K562 (cell line): ENCODE results near the gene TBXAS1. TPM values are rescaled to one million over a fixed set of nuclear protein-coding genes. Genes with fewer than 3 reads are reported as not detected.

Experiments used
- DACH1 ChIP-seq: fragments of 450-650 bp; IDR thresholded peaks from 2 replicates; pipeline ENCODE4 v1.6.1; 2018; ENCODE audit not compliant: partially characterized antibody
- FOXA1 ChIP-seq: fragments of 450-650 bp; IDR thresholded peaks from 2 replicates; pipeline ENCODE4 v1.6.1; 2016; ENCODE audit warnings: mild to moderate bottlenecking, borderline replicate concordance
- GABPB2 ChIP-seq: fragments of 250-450 bp; sonication (Bioruptor Pico); conservative IDR thresholded peaks from 2 replicates; pipeline ENCODE4 v1.5.1; 2021; ENCODE audit warnings: mild to moderate bottlenecking
- LCOR ChIP-seq: sonication (generic); formaldehyde crosslinking; IDR thresholded peaks from 2 replicates; pipeline ENCODE4 v1.8.0; 2022; ENCODE audit warnings: mild to moderate bottlenecking, missing genetic modification reagents
- MAFK ChIP-seq: IDR thresholded peaks from 2 replicates; pipeline ENCODE4 v1.6.1; 2011; ENCODE audit warnings: low read length, improper control_type of control experiment
- NEUROD1 ChIP-seq: fragments of 150-350 bp; IDR thresholded peaks from 2 replicates; pipeline ENCODE4 v1.6.1; 2014; ENCODE audit warnings: borderline replicate concordance, low read length, low read depth; ENCODE audit not compliant: partially characterized antibody
- NR2F6 ChIP-seq: fragments of 450-650 bp; formaldehyde crosslinking; IDR thresholded peaks from 2 replicates; pipeline ENCODE4 v1.4.0; 2020; ENCODE audit warnings: mild to moderate bottlenecking
- SAFB ChIP-seq: fragments of 200-400 bp; formaldehyde crosslinking; IDR thresholded peaks from 2 replicates; pipeline ENCODE4 v1.6.1; 2017; ENCODE audit warnings: low read depth, low read length, borderline replicate concordance
- SLC30A9 ChIP-seq: fragments of 250-450 bp; sonication (Bioruptor Pico); IDR thresholded peaks from 2 replicates; pipeline ENCODE4 v1.8.0; 2022; ENCODE audit warnings: mild to moderate bottlenecking, moderate library complexity
- SMAD1 ChIP-seq: fragments of 150-350 bp; IDR thresholded peaks from 2 replicates; pipeline ENCODE4 v1.6.1; 2014; ENCODE audit warnings: low read length, low read depth; ENCODE audit not compliant: partially characterized antibody
- SMAD2 ChIP-seq: fragments of 150-350 bp; IDR thresholded peaks from 2 replicates; pipeline ENCODE4 v1.6.1; 2014; ENCODE audit warnings: low read depth, mild to moderate bottlenecking, low read length
- SREBF1 ChIP-seq: fragments of 150-350 bp; IDR thresholded peaks from 2 replicates; pipeline ENCODE4 v1.6.1; 2014; ENCODE audit warnings: antibody characterized with exemption, low read depth, low read length, borderline replicate concordance
- SRSF9 ChIP-seq: fragments of 200-400 bp; formaldehyde crosslinking; IDR thresholded peaks from 2 replicates; pipeline ENCODE4 v1.6.1; 2017; ENCODE audit warnings: low read depth, low read length, borderline replicate concordance
- ZNF696 ChIP-seq: fragments of 250-450 bp; sonication (Bioruptor Pico); conservative IDR thresholded peaks from 2 replicates; pipeline ENCODE4 v1.4.0; 2020; ENCODE audit warnings: mild to moderate bottlenecking, moderate library complexity
- polyA plus RNA-seq, 8 experiments: library from polyadenylated mRNA; depleted of rRNA in 4 of 8; stranded (reverse) in 5 of 8; unstranded in 3 of 8; fragments of >200 nt; fragmentation: Nextera tagmentation in 2 of 8; fragmentation: Illumina TruSeq in 1 of 8; extraction: Ambion mirVana in 2 of 8; extraction: Trizol in 1 of 8; gene quantifications; 2 replicates each; pipeline versions ENCODE4 v1.2.1 to v1.2.3, GENCODE V29; 2011 to 2014; ENCODE audit warnings: inconsistent platforms in 1 of 8, missing spikeins in 1 of 8
- total RNA-seq, 7 experiments: library from RNA; depleted of rRNA in 6 of 7; stranded (reverse); fragments of >200 nt in 6 of 7; fragmentation: Illumina TruSeq in 2 of 7; extraction: Trizol in 2 of 7; gene quantifications; 2 replicates each; pipeline versions ENCODE4 v1.2.1 to v1.2.3, GENCODE V29; 2011 to 2021; ENCODE audit warnings: low replicate concordance in 1 of 7
- TF ChIP-seq, protein P1 (sequence below): fragments of 450-650 bp; IDR thresholded peaks from 2 replicates; pipeline ENCODE4 v1.6.1; 2016; ENCODE audit warnings: borderline replicate concordance
- TF ChIP-seq, protein P2 (sequence below): fragments of 250-450 bp; sonication (Bioruptor Pico); IDR thresholded peaks from 2 replicates; pipeline ENCODE4 v1.4.0; 2020; ENCODE audit warnings: borderline replicate concordance
- TF ChIP-seq, protein P3 (sequence below): fragments of 450-650 bp; formaldehyde crosslinking; IDR thresholded peaks from 2 replicates; pipeline ENCODE4 v1.4.0; 2022; ENCODE audit warnings: missing genetic modification characterization
- TF ChIP-seq, protein P4 (sequence below): sonication (generic); formaldehyde crosslinking; IDR thresholded peaks from 2 replicates; pipeline ENCODE4 v1.8.0; 2022; ENCODE audit warnings: missing genetic modification reagents, mild to moderate bottlenecking, borderline replicate concordance
- TF ChIP-seq, protein P5 (sequence below): fragments of 450-650 bp; formaldehyde crosslinking; IDR thresholded peaks from 2 replicates; pipeline ENCODE4 v1.4.0; 2020; ENCODE audit warnings: mild to moderate bottlenecking, moderate library complexity

Gene TBXAS1
- total and polyA plus RNA-seq, 9 of the 15 experiments (the other 6 are each of a cell fraction or from before 2014, with no cell fraction given), result 1.1 to 8.3 (median 1.9) TPM

DNA sequence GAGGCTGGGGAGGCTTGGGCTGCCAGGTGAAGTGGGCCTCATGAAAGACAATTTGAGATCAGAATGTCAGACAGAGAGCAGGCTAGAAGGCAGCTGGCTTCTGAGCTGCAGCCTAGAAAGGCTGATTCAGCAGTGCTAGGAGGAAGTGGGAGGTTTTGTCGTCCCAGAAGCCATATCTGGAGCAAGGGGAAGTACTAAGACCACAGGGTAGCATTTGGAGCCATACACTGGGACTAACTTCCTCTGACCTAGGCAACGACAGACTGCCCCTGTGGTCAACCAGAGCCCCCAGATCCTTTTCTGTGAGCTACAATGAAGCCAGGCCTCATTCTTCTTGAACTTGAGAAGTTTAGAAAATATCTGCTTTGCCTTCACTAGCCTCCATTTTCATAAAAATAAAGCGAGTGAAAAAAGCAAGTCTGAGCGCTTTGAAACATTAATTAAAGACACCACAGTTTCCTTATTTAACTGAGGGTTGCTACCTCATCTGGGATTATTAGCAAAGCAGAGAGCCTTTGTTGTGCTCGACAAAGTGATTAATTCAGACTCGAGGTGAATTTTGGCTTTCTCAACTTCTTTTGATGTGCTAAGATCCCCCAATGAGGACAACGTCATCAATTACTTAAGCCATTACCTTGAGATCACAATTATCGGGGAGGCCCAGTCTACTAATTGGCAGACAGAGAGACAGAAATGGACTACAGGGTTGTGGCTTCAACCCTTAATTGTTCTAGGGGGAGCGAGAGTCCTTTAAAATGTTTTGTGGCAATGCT, 26.6 kb downstream of the TBXAS1 start (continued):
- no peak for TF ChIP-seq SREBF1
- no peak for TF ChIP-seq SAFB
- TF ChIP-seq DACH1, result no peak
- TF ChIP-seq LCOR, result no peak
- no peak for TF ChIP-seq FOXA1
- TF ChIP-seq ZNF696, result no peak
- TF ChIP-seq, protein P1, sequence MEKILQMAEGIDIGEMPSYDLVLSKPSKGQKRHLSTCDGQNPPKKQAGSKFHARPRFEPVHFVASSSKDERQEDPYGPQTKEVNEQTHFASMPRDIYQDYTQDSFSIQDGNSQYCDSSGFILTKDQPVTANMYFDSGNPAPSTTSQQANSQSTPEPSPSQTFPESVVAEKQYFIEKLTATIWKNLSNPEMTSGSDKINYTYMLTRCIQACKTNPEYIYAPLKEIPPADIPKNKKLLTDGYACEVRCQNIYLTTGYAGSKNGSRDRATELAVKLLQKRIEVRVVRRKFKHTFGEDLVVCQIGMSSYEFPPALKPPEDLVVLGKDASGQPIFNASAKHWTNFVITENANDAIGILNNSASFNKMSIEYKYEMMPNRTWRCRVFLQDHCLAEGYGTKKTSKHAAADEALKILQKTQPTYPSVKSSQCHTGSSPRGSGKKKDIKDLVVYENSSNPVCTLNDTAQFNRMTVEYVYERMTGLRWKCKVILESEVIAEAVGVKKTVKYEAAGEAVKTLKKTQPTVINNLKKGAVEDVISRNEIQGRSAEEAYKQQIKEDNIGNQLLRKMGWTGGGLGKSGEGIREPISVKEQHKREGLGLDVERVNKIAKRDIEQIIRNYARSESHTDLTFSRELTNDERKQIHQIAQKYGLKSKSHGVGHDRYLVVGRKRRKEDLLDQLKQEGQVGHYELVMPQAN, result no peak
- TF ChIP-seq, protein P2, sequence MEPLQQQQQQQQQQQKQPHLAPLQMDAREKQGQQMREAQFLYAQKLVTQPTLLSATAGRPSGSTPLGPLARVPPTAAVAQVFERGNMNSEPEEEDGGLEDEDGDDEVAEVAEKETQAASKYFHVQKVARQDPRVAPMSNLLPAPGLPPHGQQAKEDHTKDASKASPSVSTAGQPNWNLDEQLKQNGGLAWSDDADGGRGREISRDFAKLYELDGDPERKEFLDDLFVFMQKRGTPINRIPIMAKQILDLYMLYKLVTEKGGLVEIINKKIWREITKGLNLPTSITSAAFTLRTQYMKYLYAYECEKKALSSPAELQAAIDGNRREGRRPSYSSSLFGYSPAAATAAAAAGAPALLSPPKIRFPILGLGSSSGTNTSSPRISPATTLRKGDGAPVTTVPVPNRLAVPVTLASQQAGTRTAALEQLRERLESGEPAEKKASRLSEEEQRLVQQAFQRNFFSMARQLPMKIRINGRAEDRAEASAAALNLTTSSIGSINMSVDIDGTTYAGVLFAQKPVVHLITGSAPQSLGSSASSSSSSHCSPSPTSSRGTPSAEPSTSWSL (CRISPR knock-in tag), result no peak
- no peak for TF ChIP-seq NEUROD1
- TF ChIP-seq SRSF9, result no peak
- TF ChIP-seq SMAD2, result no peak
- TF ChIP-seq NR2F6, result no peak
- TF ChIP-seq MAFK, result peak; percentile 97
- no peak for TF ChIP-seq GABPB2
- TF ChIP-seq, protein P3, sequence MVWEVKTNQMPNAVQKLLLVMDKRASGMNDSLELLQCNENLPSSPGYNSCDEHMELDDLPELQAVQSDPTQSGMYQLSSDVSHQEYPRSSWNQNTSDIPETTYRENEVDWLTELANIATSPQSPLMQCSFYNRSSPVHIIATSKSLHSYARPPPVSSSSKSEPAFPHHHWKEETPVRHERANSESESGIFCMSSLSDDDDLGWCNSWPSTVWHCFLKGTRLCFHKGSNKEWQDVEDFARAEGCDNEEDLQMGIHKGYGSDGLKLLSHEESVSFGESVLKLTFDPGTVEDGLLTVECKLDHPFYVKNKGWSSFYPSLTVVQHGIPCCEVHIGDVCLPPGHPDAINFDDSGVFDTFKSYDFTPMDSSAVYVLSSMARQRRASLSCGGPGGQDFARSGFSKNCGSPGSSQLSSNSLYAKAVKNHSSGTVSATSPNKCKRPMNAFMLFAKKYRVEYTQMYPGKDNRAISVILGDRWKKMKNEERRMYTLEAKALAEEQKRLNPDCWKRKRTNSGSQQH (CRISPR knock-in tag), result no peak
- no peak for TF ChIP-seq SLC30A9 (CRISPR knock-in tag)
- TF ChIP-seq SMAD1, result no peak
- TF ChIP-seq, protein P4, sequence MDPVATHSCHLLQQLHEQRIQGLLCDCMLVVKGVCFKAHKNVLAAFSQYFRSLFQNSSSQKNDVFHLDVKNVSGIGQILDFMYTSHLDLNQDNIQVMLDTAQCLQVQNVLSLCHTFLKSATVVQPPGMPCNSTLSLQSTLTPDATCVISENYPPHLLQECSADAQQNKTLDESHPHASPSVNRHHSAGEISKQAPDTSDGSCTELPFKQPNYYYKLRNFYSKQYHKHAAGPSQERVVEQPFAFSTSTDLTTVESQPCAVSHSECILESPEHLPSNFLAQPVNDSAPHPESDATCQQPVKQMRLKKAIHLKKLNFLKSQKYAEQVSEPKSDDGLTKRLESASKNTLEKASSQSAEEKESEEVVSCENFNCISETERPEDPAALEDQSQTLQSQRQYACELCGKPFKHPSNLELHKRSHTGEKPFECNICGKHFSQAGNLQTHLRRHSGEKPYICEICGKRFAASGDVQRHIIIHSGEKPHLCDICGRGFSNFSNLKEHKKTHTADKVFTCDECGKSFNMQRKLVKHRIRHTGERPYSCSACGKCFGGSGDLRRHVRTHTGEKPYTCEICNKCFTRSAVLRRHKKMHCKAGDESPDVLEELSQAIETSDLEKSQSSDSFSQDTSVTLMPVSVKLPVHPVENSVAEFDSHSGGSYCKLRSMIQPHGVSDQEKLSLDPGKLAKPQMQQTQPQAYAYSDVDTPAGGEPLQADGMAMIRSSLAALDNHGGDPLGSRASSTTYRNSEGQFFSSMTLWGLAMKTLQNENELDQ (CRISPR knock-in tag), result no peak
- TF ChIP-seq, protein P5, sequence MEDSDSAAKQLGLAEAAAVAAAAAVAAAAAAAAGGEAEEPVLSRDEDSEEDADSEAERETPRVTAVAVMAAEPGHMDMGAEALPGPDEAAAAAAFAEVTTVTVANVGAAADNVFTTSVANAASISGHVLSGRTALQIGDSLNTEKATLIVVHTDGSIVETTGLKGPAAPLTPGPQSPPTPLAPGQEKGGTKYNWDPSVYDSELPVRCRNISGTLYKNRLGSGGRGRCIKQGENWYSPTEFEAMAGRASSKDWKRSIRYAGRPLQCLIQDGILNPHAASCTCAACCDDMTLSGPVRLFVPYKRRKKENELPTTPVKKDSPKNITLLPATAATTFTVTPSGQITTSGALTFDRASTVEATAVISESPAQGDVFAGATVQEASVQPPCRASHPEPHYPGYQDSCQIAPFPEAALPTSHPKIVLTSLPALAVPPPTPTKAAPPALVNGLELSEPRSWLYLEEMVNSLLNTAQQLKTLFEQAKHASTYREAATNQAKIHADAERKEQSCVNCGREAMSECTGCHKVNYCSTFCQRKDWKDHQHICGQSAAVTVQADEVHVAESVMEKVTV, result no peak
